H9 (cell line): ENCODE results near the gene PLA2G4D. TPM values are rescaled to one million over a fixed set of nuclear protein-coding genes. Genes with fewer than 3 reads are reported as not detected.

Experiments used
- DNase-seq: peaks from one replicate; pipeline ENCODE4 v3.0.0-alpha.2; 2017
- H2AFZ ChIP-seq: one replicate; pipeline ENCODE4 v1.6.1; 2013; ENCODE audit warnings: mild to moderate bottlenecking, low read length, control low read depth, moderate library complexity
- H2AK5ac ChIP-seq: 2 replicates; pipeline ENCODE4 v1.6.1; 2013; ENCODE audit warnings: low read length, control low read depth, mixed read lengths; ENCODE audit not compliant: insufficient read length
- H2BK120ac ChIP-seq: one replicate; pipeline ENCODE4 v1.6.1; 2013; ENCODE audit warnings: low read depth, mild to moderate bottlenecking, low read length, control low read depth, inconsistent platforms; ENCODE audit not compliant: poor library complexity, severe bottlenecking
- H2BK12ac ChIP-seq: 2 replicates; pipeline ENCODE4 v1.6.1; 2013; ENCODE audit warnings: low read length, control low read depth, mixed read lengths, low read depth; ENCODE audit not compliant: insufficient read length
- H2BK15ac ChIP-seq: 2 replicates; pipeline ENCODE4 v1.6.1; 2013; ENCODE audit warnings: low read depth, low read length, control low read depth
- H2BK20ac ChIP-seq: one replicate; pipeline ENCODE4 v1.6.1; 2013; ENCODE audit warnings: low read depth, mild to moderate bottlenecking, low read length, control low read depth, inconsistent platforms; ENCODE audit not compliant: poor library complexity, severe bottlenecking
- H2BK5ac ChIP-seq: 2 replicates; pipeline ENCODE4 v1.6.1; 2013; ENCODE audit warnings: low read length, control low read depth, mixed read lengths; ENCODE audit not compliant: insufficient read length
- H3K14ac ChIP-seq: 2 replicates; pipeline ENCODE4 v1.6.1; 2013; ENCODE audit warnings: low read length, control low read depth; ENCODE audit not compliant: insufficient read depth
- H3K18ac ChIP-seq: 2 replicates; pipeline ENCODE4 v1.6.1; 2013; ENCODE audit warnings: low read depth, mild to moderate bottlenecking, mixed read lengths, low read length, control low read depth; ENCODE audit not compliant: insufficient read length
- H3K23ac ChIP-seq: 2 replicates; pipeline ENCODE4 v1.6.1; 2013; ENCODE audit warnings: low read length, control low read depth, mixed read lengths, low read depth; ENCODE audit not compliant: insufficient read length
- H3K23me2 ChIP-seq: 2 replicates; pipeline ENCODE4 v1.6.1; 2013; ENCODE audit warnings: low read depth, mild to moderate bottlenecking, mixed read lengths, low read length, control low read depth; ENCODE audit not compliant: insufficient read length, poor library complexity, severe bottlenecking
- H3K27ac ChIP-seq: 2 replicates; pipeline ENCODE4 v1.5.1; 2013; ENCODE audit warnings: low read length, control low read depth, mixed read lengths, low read depth; ENCODE audit not compliant: insufficient read length
- H3K27me3 ChIP-seq: 2 replicates; pipeline ENCODE4 v1.6.1; 2013; ENCODE audit warnings: low read length, control low read depth, inconsistent platforms; ENCODE audit not compliant: insufficient read depth
- H3K4ac ChIP-seq: 2 replicates; pipeline ENCODE4 v1.6.1; 2013; ENCODE audit warnings: low read depth, mild to moderate bottlenecking, control low read depth, inconsistent platforms, low read length, moderate library complexity
- H3K4me1 ChIP-seq: 2 replicates; pipeline ENCODE4 v1.6.1; 2013; ENCODE audit warnings: low read length, control low read depth, inconsistent platforms; ENCODE audit not compliant: insufficient read depth
- H3K4me2 ChIP-seq: 2 replicates; pipeline ENCODE4 v1.6.1; 2013; ENCODE audit warnings: low read length, control low read depth, mixed read lengths; ENCODE audit not compliant: insufficient read length, insufficient read depth
- H3K56ac ChIP-seq: 2 replicates; pipeline ENCODE4 v1.6.1; 2013; ENCODE audit warnings: low read depth, mild to moderate bottlenecking, mixed read lengths, low read length, control low read depth; ENCODE audit not compliant: insufficient read length
- H3K79me1 ChIP-seq: 2 replicates; pipeline ENCODE4 v1.6.1; 2013; ENCODE audit warnings: low read depth, mild to moderate bottlenecking, moderate library complexity, low read length, control low read depth, inconsistent platforms; ENCODE audit not compliant: insufficient read depth, poor library complexity, severe bottlenecking
- H3K79me2 ChIP-seq: 2 replicates; pipeline ENCODE4 v1.6.1; 2013; ENCODE audit warnings: low read length, control low read depth, inconsistent platforms; ENCODE audit not compliant: insufficient read depth
- H3K9ac ChIP-seq: 2 replicates; pipeline ENCODE4 v1.6.1; 2013; ENCODE audit warnings: low read length, control low read depth, mixed read lengths; ENCODE audit not compliant: insufficient read length; ENCODE audit errors: extremely low read depth
- H3K9me3 ChIP-seq: one replicate; pipeline ENCODE4 v1.6.1; 2013; ENCODE audit warnings: low read depth, low read length, inconsistent platforms; ENCODE audit not compliant: control insufficient read depth
- H3T11ph ChIP-seq: one replicate; pipeline ENCODE4 v1.6.1; 2013; ENCODE audit warnings: mild to moderate bottlenecking, low read length, control low read depth, inconsistent platforms
- H4K20me1 ChIP-seq: one replicate; pipeline ENCODE4 v1.6.1; 2013; ENCODE audit not compliant: control insufficient read depth, insufficient read length, insufficient read depth
- H4K5ac ChIP-seq: 2 replicates; pipeline ENCODE4 v1.6.1; 2013; ENCODE audit warnings: low read depth, mild to moderate bottlenecking, mixed read lengths, low read length, control low read depth; ENCODE audit not compliant: insufficient read length
- H4K8ac ChIP-seq: replicated peaks from 2 replicates; pipeline ENCODE4 v1.6.1; 2013; ENCODE audit warnings: low read length, control low read depth, mixed read lengths, low read depth; ENCODE audit not compliant: insufficient read length
- H4K91ac ChIP-seq: 2 replicates; pipeline ENCODE4 v1.6.1; 2013; ENCODE audit warnings: low read depth, mild to moderate bottlenecking, moderate library complexity, mixed read lengths, low read length, control low read depth; ENCODE audit not compliant: insufficient read length
- H3K27ac Mint-ChIP-seq, 3 experiments: 2 replicates in 2 of 3; 3 replicates in 1 of 3; pipeline ENCODE4 v1.8.0; 2020 to 2021; ENCODE audit warnings: mixed read lengths in 3 of 3, mild to moderate bottlenecking in 1 of 3, moderate library complexity in 1 of 3
- H3K27me3 Mint-ChIP-seq: 2 replicates; pipeline ENCODE4 v1.8.0; 2021; ENCODE audit warnings: low read depth, mild to moderate bottlenecking, moderate library complexity, mixed read lengths
- H3K36me3 Mint-ChIP-seq, 3 experiments: 2 replicates in 2 of 3; 3 replicates in 1 of 3; pipeline ENCODE4 v1.8.0; 2020 to 2021; ENCODE audit warnings: low read depth in 3 of 3, mixed read lengths in 3 of 3; ENCODE audit not compliant: insufficient read depth in 1 of 3
- H3K4me1 Mint-ChIP-seq, 2 experiments: 2 replicates each; pipeline ENCODE4 v1.8.0; 2020; ENCODE audit warnings: mixed read lengths in 2 of 2
- H3K4me3 Mint-ChIP-seq, 2 experiments: 2 replicates in 1 of 2; 3 replicates in 1 of 2; pipeline ENCODE4 v1.8.0; 2020 to 2021; ENCODE audit warnings: mild to moderate bottlenecking in 2 of 2, mixed read lengths in 2 of 2, moderate library complexity in 1 of 2
- H3K9me3 Mint-ChIP-seq, 2 experiments: 2 replicates in 1 of 2; 3 replicates in 1 of 2; pipeline ENCODE4 v1.8.0; 2020; ENCODE audit warnings: mild to moderate bottlenecking in 2 of 2, mixed read lengths in 2 of 2, moderate library complexity in 1 of 2
- WGBS: extraction: QIAGEN DNeasy Blood & Tissue Kit; methylation state at CpG from one replicate; pipeline ENCODE4 v1.1.7; 2013; ENCODE audit warnings: missing lambda C conversion rate, low lambda C conversion rate, mixed read lengths; ENCODE audit not compliant: insufficient read length; ENCODE audit errors: extremely low coverage; 5-methylcytosine and 5-hydroxymethylcytosine counted together
- total RNA-seq: library from RNA; stranded (reverse); gene quantifications from 2 replicates; pipeline ENCODE4 v1.2.1, GENCODE V29; 2021
- TF ChIP-seq, protein P1 (sequence below): fragments of 200-600 bp; sonication (generic); conservative IDR thresholded peaks from 3 replicates; pipeline ENCODE4 v1.8.0; 2021; ENCODE audit warnings: antibody characterized with exemption, mild to moderate bottlenecking

The PLA2G4D gene
- total RNA-seq, 1 experiment from 2014 or later, result 0.33 TPM

DNA sequence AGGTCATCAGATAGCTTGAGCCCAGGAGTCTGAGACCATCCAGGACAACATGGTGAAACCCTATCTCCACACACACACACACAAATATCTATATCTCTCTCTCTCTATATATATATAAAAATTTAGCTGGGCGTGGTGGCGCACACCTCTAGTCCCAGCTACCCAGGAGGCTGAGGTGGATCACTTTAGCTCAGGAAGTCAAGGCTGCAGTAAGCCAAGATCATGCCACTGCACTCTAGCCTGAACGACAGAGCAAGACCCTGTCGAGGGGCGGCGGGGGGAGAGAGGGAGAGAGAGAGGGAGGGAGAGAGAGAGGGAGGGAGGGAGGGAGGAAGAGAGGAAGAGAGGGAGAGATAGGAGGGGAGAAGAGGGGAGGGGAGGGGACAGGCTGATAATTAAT is 34.1 kb upstream of the PLA2G4D start:
- H3K27ac Mint-ChIP-seq, result no peak overlapping the region
- Histone ChIP-seq H2BK12ac (no peak overlapping the region), H3K79me1 (no peaks in the 10 kb centered on the region), H2BK5ac (no peak overlapping the region), H3K27ac (no peak overlapping the region), H2BK15ac (no peak overlapping the region), H4K5ac (no peak overlapping the region), H3T11ph (no peak overlapping the region), H3K18ac (no peak overlapping the region), H3K9me3 (no peaks in the 10 kb centered on the region), H3K27me3 (no peaks in the 10 kb centered on the region), H3K4me1 (no peaks in the 10 kb centered on the region), H2BK120ac (no peak overlapping the region), H3K9ac (no peak overlapping the region), H3K14ac (no peak overlapping the region), H2AK5ac (no peak overlapping the region), H4K91ac (no peak overlapping the region), H3K56ac (no peak overlapping the region), H4K8ac (no peak overlapping the region), H2AFZ (no peak overlapping the region), H2BK20ac (no peak overlapping the region), H4K20me1 (no peaks in the 10 kb centered on the region), H3K4ac (no peak overlapping the region), H3K4me2 (no peak overlapping the region), H3K23ac (no peak overlapping the region), H3K23me2 (no peaks in the 10 kb centered on the region), H3K79me2 (no peaks in the 10 kb centered on the region)
- DNase-seq, result no peak
- no CpG with 5 or more reads among the region's 6 CpGs for WGBS
- TF ChIP-seq, protein P1, sequence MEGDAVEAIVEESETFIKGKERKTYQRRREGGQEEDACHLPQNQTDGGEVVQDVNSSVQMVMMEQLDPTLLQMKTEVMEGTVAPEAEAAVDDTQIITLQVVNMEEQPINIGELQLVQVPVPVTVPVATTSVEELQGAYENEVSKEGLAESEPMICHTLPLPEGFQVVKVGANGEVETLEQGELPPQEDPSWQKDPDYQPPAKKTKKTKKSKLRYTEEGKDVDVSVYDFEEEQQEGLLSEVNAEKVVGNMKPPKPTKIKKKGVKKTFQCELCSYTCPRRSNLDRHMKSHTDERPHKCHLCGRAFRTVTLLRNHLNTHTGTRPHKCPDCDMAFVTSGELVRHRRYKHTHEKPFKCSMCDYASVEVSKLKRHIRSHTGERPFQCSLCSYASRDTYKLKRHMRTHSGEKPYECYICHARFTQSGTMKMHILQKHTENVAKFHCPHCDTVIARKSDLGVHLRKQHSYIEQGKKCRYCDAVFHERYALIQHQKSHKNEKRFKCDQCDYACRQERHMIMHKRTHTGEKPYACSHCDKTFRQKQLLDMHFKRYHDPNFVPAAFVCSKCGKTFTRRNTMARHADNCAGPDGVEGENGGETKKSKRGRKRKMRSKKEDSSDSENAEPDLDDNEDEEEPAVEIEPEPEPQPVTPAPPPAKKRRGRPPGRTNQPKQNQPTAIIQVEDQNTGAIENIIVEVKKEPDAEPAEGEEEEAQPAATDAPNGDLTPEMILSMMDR, result no peak
- no peaks in the 10 kb centered on the region; the same call in 1 of the 2 replicates for H3K27me3 Mint-ChIP-seq
- no peaks in the 10 kb centered on the region for H3K36me3 Mint-ChIP-seq
- no peak overlapping the region for H3K4me3 Mint-ChIP-seq
- H3K4me1 Mint-ChIP-seq, result peaks cover 7 to 12% of the 10 kb centered on the region in 2 experiments
- H3K9me3 Mint-ChIP-seq, result no peaks in the 10 kb centered on the region
